H1 (cell line): Measurements from ENCODE around the gene PLEKHA4. TPM values are rescaled to one million over a fixed set of nuclear protein-coding genes. Genes with fewer than 3 reads are reported as not detected.

Source experiments
- BRCA1 ChIP-seq: IDR thresholded peaks from 2 replicates; pipeline ENCODE4 v1.6.1; 2012; ENCODE audit warnings: low read depth, low read length, improper control_type of control experiment
- CREB1 ChIP-seq: IDR thresholded peaks from 2 replicates; pipeline ENCODE4 v1.6.1; 2012; ENCODE audit warnings: inconsistent platforms
- EGR1 ChIP-seq: IDR thresholded peaks from 2 replicates; pipeline ENCODE4 v1.6.1; 2011; ENCODE audit warnings: low read depth, low read length, borderline replicate concordance
- EZH2 ChIP-seq: fragments of 200-600 bp; sonication (generic); IDR thresholded peaks from 2 replicates; pipeline ENCODE4 v1.7.1; 2012; ENCODE audit warnings: low read depth, mild to moderate bottlenecking, moderate library complexity, low read length, inconsistent platforms; ENCODE audit not compliant: severe bottlenecking
- FOSL1 ChIP-seq: IDR thresholded peaks from 2 replicates; pipeline ENCODE4 v1.6.1; 2011; ENCODE audit warnings: mild to moderate bottlenecking, low read depth, low read length, moderate library complexity; ENCODE audit not compliant: insufficient read depth
- JUN ChIP-seq: IDR thresholded peaks from 2 replicates; pipeline ENCODE4 v1.6.1; 2011; ENCODE audit warnings: low read depth, mild to moderate bottlenecking, improper control_type of control experiment, low read length
- KDM1A ChIP-seq: fragments of 200-600, 300-600 bp; sonication (generic); IDR thresholded peaks from 2 replicates; pipeline ENCODE4 v1.7.1; 2016; ENCODE audit warnings: mild to moderate bottlenecking, low read length, borderline replicate concordance
- NANOG ChIP-seq: IDR thresholded peaks from 2 replicates; pipeline ENCODE4 v1.6.1; 2011; ENCODE audit warnings: low read length, low read depth, mild to moderate bottlenecking, inconsistent platforms; ENCODE audit not compliant: insufficient read depth, poor library complexity, severe bottlenecking
- NRF1 ChIP-seq: IDR thresholded peaks from 2 replicates; pipeline ENCODE4 v1.6.1; 2011; ENCODE audit warnings: mild to moderate bottlenecking, low read depth, low read length, improper control_type of control experiment
- POLR2AphosphoS5 ChIP-seq: IDR thresholded peaks from 2 replicates; pipeline ENCODE4 v1.6.1; 2011; ENCODE audit warnings: low read depth, low read length
- SIX5 ChIP-seq: IDR thresholded peaks from 2 replicates; pipeline ENCODE4 v1.6.1; 2011; ENCODE audit warnings: mild to moderate bottlenecking, low read depth, low read length
- SUZ12 ChIP-seq: fragments of 200-600 bp; sonication (generic); IDR thresholded peaks from 2 replicates; pipeline ENCODE4 v1.6.1; 2012; ENCODE audit warnings: mild to moderate bottlenecking, inconsistent platforms, low read length, moderate library complexity, mixed read lengths
- polyA plus RNA-seq, 7 experiments: library from polyadenylated mRNA; depleted of rRNA in 3 of 7; stranded (reverse) in 5 of 7; unstranded in 2 of 7; fragments of >200 nt in 5 of 7; fragments of 200-250 nt in 2 of 7; gene quantifications; 1 replicate in 5 of 7; 2 replicates in 1 of 7; 4 replicates in 1 of 7; pipeline versions ENCODE4 v1.2.1 to v1.2.3, GENCODE V29; 2011 to 2013; ENCODE audit warnings: missing spikeins in 2 of 7, mixed read lengths in 2 of 7
- total RNA-seq: library from RNA; stranded (reverse); fragmentation: NEBNext Ultra II Directional; extraction: Animal tissue kit (Norgen Biotek cat#: 25700); gene quantifications from 2 replicates; pipeline ENCODE4 v1.2.1, GENCODE V29; 2021
- TF ChIP-seq, protein P1 (sequence below): fragments of 300-600 bp; sonication (generic); IDR thresholded peaks from 2 replicates; pipeline ENCODE4 v1.7.1; 2012; ENCODE audit warnings: low read length, moderate library complexity, mild to moderate bottlenecking, inconsistent platforms; ENCODE audit not compliant: insufficient replicate concordance

The PLEKHA4 gene
- total and polyA plus RNA-seq, 2 of the 8 experiments (the other 6 are each of a cell fraction or from before 2014, with no cell fraction given): 8.2 to 18.0 TPM

DNA sequence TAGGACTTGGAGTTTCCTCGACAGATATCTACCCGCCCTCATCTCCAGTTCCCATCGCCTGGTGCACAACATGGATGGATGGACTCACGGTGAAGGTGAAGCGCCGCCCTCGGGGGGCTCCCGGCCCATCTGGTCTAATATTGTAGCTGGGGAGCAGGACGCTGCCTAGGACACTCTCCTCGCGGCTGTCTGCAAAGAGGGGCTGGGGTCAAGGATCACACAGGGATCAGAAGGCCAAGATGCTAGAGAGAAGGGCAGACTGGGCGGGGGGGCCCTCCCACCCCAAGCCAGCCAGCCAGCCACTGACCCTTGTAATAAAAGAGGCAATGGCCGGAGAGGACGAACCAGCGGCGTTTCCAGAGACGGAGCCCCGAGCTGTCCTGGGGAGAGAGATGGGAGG is 7.1 kb downstream of the PLEKHA4 start (continued):
- TF ChIP-seq, protein P1, sequence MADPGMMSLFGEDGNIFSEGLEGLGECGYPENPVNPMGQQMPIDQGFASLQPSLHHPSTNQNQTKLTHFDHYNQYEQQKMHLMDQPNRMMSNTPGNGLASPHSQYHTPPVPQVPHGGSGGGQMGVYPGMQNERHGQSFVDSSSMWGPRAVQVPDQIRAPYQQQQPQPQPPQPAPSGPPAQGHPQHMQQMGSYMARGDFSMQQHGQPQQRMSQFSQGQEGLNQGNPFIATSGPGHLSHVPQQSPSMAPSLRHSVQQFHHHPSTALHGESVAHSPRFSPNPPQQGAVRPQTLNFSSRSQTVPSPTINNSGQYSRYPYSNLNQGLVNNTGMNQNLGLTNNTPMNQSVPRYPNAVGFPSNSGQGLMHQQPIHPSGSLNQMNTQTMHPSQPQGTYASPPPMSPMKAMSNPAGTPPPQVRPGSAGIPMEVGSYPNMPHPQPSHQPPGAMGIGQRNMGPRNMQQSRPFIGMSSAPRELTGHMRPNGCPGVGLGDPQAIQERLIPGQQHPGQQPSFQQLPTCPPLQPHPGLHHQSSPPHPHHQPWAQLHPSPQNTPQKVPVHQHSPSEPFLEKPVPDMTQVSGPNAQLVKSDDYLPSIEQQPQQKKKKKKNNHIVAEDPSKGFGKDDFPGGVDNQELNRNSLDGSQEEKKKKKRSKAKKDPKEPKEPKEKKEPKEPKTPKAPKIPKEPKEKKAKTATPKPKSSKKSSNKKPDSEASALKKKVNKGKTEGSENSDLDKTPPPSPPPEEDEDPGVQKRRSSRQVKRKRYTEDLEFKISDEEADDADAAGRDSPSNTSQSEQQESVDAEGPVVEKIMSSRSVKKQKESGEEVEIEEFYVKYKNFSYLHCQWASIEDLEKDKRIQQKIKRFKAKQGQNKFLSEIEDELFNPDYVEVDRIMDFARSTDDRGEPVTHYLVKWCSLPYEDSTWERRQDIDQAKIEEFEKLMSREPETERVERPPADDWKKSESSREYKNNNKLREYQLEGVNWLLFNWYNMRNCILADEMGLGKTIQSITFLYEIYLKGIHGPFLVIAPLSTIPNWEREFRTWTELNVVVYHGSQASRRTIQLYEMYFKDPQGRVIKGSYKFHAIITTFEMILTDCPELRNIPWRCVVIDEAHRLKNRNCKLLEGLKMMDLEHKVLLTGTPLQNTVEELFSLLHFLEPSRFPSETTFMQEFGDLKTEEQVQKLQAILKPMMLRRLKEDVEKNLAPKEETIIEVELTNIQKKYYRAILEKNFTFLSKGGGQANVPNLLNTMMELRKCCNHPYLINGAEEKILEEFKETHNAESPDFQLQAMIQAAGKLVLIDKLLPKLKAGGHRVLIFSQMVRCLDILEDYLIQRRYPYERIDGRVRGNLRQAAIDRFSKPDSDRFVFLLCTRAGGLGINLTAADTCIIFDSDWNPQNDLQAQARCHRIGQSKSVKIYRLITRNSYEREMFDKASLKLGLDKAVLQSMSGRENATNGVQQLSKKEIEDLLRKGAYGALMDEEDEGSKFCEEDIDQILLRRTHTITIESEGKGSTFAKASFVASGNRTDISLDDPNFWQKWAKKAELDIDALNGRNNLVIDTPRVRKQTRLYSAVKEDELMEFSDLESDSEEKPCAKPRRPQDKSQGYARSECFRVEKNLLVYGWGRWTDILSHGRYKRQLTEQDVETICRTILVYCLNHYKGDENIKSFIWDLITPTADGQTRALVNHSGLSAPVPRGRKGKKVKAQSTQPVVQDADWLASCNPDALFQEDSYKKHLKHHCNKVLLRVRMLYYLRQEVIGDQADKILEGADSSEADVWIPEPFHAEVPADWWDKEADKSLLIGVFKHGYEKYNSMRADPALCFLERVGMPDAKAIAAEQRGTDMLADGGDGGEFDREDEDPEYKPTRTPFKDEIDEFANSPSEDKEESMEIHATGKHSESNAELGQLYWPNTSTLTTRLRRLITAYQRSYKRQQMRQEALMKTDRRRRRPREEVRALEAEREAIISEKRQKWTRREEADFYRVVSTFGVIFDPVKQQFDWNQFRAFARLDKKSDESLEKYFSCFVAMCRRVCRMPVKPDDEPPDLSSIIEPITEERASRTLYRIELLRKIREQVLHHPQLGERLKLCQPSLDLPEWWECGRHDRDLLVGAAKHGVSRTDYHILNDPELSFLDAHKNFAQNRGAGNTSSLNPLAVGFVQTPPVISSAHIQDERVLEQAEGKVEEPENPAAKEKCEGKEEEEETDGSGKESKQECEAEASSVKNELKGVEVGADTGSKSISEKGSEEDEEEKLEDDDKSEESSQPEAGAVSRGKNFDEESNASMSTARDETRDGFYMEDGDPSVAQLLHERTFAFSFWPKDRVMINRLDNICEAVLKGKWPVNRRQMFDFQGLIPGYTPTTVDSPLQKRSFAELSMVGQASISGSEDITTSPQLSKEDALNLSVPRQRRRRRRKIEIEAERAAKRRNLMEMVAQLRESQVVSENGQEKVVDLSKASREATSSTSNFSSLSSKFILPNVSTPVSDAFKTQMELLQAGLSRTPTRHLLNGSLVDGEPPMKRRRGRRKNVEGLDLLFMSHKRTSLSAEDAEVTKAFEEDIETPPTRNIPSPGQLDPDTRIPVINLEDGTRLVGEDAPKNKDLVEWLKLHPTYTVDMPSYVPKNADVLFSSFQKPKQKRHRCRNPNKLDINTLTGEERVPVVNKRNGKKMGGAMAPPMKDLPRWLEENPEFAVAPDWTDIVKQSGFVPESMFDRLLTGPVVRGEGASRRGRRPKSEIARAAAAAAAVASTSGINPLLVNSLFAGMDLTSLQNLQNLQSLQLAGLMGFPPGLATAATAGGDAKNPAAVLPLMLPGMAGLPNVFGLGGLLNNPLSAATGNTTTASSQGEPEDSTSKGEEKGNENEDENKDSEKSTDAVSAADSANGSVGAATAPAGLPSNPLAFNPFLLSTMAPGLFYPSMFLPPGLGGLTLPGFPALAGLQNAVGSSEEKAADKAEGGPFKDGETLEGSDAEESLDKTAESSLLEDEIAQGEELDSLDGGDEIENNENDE: no peak
- TF ChIP-seq SIX5: no peak
- no peak for TF ChIP-seq CREB1
- no peak for TF ChIP-seq NANOG
- no peak for TF ChIP-seq FOSL1
- TF ChIP-seq POLR2AphosphoS5: no peak
- TF ChIP-seq BRCA1: no peak
- TF ChIP-seq EGR1: no peak
- no peak for TF ChIP-seq SUZ12
- no peak for TF ChIP-seq JUN
- no peak for TF ChIP-seq EZH2
- no peak for TF ChIP-seq KDM1A
- TF ChIP-seq NRF1: no peak
